Endothelial cell of umbilical vein (primary cell): ENCODE results near the gene TNIP1. TPM values are rescaled to one million over a fixed set of nuclear protein-coding genes. Genes with fewer than 3 reads are reported as not detected.
A peak's percentile ranks its signal among the peaks of the same experiment; 100 is the strongest.

Experiments
- Bru-seq: library from RNA; stranded (reverse); fragments of 400-500 nt; gene quantifications from one replicate; lab custom pipeline; 2021; lab: Mats Ljungman, UMichigan
- BruChase-seq, 2 experiments: library from RNA; stranded (reverse); fragments of 400-500 nt; gene quantifications; one replicate each; lab custom pipeline; 2021; lab: Mats Ljungman, UMichigan
- BruUV-seq: library from RNA; stranded (reverse); fragments of 400-500 nt; replicated peaks from 2 replicates; lab custom pipeline; 2021; lab: Mats Ljungman, UMichigan
- CTCF ChIA-PET: fragments of 300-600, 350-600 bp; sonication (Branson Sonifier 250); formaldehyde crosslinking; loops from one replicate; lab custom pipeline; 2021; ENCODE audit warnings: antibody characterized with exemption, inconsistent platforms; lab: Charles Lee
- POLR2A ChIA-PET: fragments of 300-600, 350-600 bp; sonication (Branson Sonifier 250); formaldehyde crosslinking; loops from one replicate; lab custom pipeline; 2021; ENCODE audit warnings: antibody characterized with exemption, inconsistent platforms; lab: Charles Lee
- DNase-seq: peaks from one replicate; pipeline ENCODE4 v3.0.0-alpha.2; 2011; ENCODE audit warnings: low read depth, low spot score
- FAIRE-seq: peaks from 2 replicates; lab custom pipeline; 2011; peaks lifted over from hg19 to GRCh38; lab: Jason Lieb, UNC
- H2AFZ ChIP-seq: 2 replicates; pipeline ENCODE4 v1.6.0; 2012; ENCODE audit warnings: low read depth, low read length, control low read depth, inconsistent platforms
- H3K27ac ChIP-seq: 2 replicates; pipeline ENCODE4 v1.5.1; 2011; ENCODE audit warnings: low read depth, mild to moderate bottlenecking, control low read depth, low read length, moderate library complexity; ENCODE audit not compliant: insufficient read depth
- H3K27me3 ChIP-seq, 2 experiments: 2 replicates each; pipeline versions ENCODE4 v1.6.0 to v1.6.1; 2011; ENCODE audit warnings: low read length in 2 of 2, mixed read lengths in 1 of 2; ENCODE audit not compliant: control insufficient read depth in 2 of 2, insufficient read depth in 2 of 2
- H3K36me3 ChIP-seq, 2 experiments: 2 replicates in 1 of 2; 3 replicates in 1 of 2; pipeline ENCODE4 v1.5.1; 2011; ENCODE audit warnings: low read length in 2 of 2, mild to moderate bottlenecking in 1 of 2, moderate library complexity in 1 of 2; ENCODE audit not compliant: control insufficient read depth in 2 of 2, insufficient read depth in 2 of 2; ENCODE audit errors: extremely low read depth in 1 of 2
- H3K4me1 ChIP-seq: 3 replicates; pipeline ENCODE4 v1.5.1; 2011; ENCODE audit warnings: mild to moderate bottlenecking, low read length; ENCODE audit not compliant: control insufficient read depth, insufficient read depth; ENCODE audit errors: extremely low read depth
- H3K4me2 ChIP-seq: 2 replicates; pipeline ENCODE4 v1.6.1; 2011; ENCODE audit warnings: low read length, control low read depth, mixed read lengths; ENCODE audit not compliant: insufficient read depth
- H3K4me3 ChIP-seq, 3 experiments: fragments of 200-600 bp in 1 of 3; sonication (generic), shearing (Covaris generic) in 1 of 3; replicated peaks in 1 of 3; 2 replicates each; pipeline ENCODE4 v1.5.1; 2011 to 2016; ENCODE audit warnings: control low read depth in 3 of 3, low read length in 3 of 3, mild to moderate bottlenecking in 2 of 3, inconsistent platforms in 1 of 3, low read depth in 1 of 3, moderate library complexity in 1 of 3; ENCODE audit not compliant: insufficient read depth in 1 of 3
- H3K79me2 ChIP-seq: 2 replicates; pipeline ENCODE4 v1.6.0; 2012; ENCODE audit warnings: low read length, inconsistent platforms; ENCODE audit not compliant: control insufficient read depth, insufficient read depth
- H3K9ac ChIP-seq: replicated peaks from 2 replicates; pipeline ENCODE3; 2011; ENCODE audit warnings: low read length, control low read depth; ENCODE audit not compliant: insufficient read depth; ENCODE audit errors: extremely low read depth
- H3K9me1 ChIP-seq: replicated peaks from 3 replicates; pipeline ENCODE4 v1.6.0; 2011; ENCODE audit warnings: mild to moderate bottlenecking, low read length; ENCODE audit not compliant: control insufficient read depth, insufficient read depth; ENCODE audit errors: extremely low read depth
- H3K9me3 ChIP-seq: replicated peaks from 2 replicates; pipeline ENCODE4 v1.5.1; 2012; ENCODE audit warnings: low read length, inconsistent platforms; ENCODE audit not compliant: control insufficient read depth, insufficient read depth
- H4K20me1 ChIP-seq: replicated peaks from 2 replicates; pipeline ENCODE3; 2011; ENCODE audit warnings: mild to moderate bottlenecking, low read length; ENCODE audit not compliant: control insufficient read depth, insufficient read depth; ENCODE audit errors: extremely low read depth
- CTCF ChIP-seq, 2 donors: IDR thresholded peaks; 1 replicate in 1 of 2; 2 replicates in 1 of 2; pipeline ENCODE4 v1.5.1; 2011; ENCODE audit warnings: low read length in 2 of 2, mild to moderate bottlenecking in 2 of 2, moderate library complexity in 2 of 2, control low read depth in 1 of 2, inconsistent platforms in 1 of 2, low read depth in 1 of 2; ENCODE audit not compliant: insufficient read depth in 1 of 2; ENCODE audit errors: extremely low read depth in 1 of 2
- MAX ChIP-seq: IDR thresholded peaks from 2 replicates; pipeline ENCODE4 v1.6.1; 2011; ENCODE audit not compliant: insufficient read depth, insufficient read length
- POLR2A ChIP-seq: IDR thresholded peaks from 2 replicates; pipeline ENCODE4 v1.6.1; 2012; ENCODE audit warnings: low read depth, mild to moderate bottlenecking, control low read depth, low read length
- POLR2AphosphoS5 ChIP-seq: IDR thresholded peaks from 2 replicates; pipeline ENCODE4 v1.6.1; 2012; ENCODE audit warnings: low read depth, mild to moderate bottlenecking, control low read depth, low read length, moderate library complexity; ENCODE audit not compliant: insufficient read depth
- dilution Hi-C: fragments of 300-500 bp; cut with MboI; formaldehyde crosslinking; loops from one replicate; pipeline ENCODE4 v1.15.0; 2019; ENCODE audit warnings: low sequenced_read_pairs; ENCODE audit not compliant: extremely low pct_ligation_motif_present
- intact Hi-C: fragments of 100-400 bp; cut with micrococcal nuclease; formaldehyde crosslinking; loops from one replicate; pipeline ENCODE4 v1.10.0; 2022
- long read RNA-seq: library from polyadenylated mRNA; stranded (forward); transcript quantifications from one replicate; pipeline ENCODE4 v2.0.0, GENCODE V29; 2021
- polyA minus RNA-seq, 3 experiments: library from RNA; depleted of rRNA, polyadenylated mRNA; stranded (reverse); fragments of >200 nt; gene quantifications; 1 replicate in 1 of 3; 2 replicates in 2 of 3; pipeline ENCODE4 v1.2.3, GENCODE V29; 2011
- polyA plus RNA-seq, 4 experiments: library from polyadenylated mRNA; depleted of rRNA in 3 of 4; stranded (reverse) in 3 of 4; unstranded in 1 of 4; fragments of >200 nt; gene quantifications; 2 replicates each; pipeline versions ENCODE4 v1.2.1 to v1.2.3, GENCODE V29; 2011 to 2012; ENCODE audit warnings: missing spikeins in 1 of 4
- total RNA-seq: library from RNA; stranded (reverse); gene quantifications from 2 replicates; pipeline ENCODE4 v1.2.3, GENCODE V29; 2021

TNIP1 gene
- total RNA-seq (87.0 and 96.8 TPM in 2 replicates), polyA plus RNA-seq (37.2 and 43.0 TPM in 2 replicates), polyA minus RNA-seq (57.8 and 80.8 TPM in 2 replicates), Bru-seq, nascent RNA (percentile 66 among the genes with signal in this experiment), BruChase-seq, experiment 1, labeled RNA remaining after a 6-hour chase (percentile 67 among the genes with signal in this experiment), BruChase-seq, experiment 2, labeled RNA remaining after a 2-hour chase (percentile 58 among the genes with signal in this experiment)
- 56.0 and 62.7 TPM in 2 replicates for polyA plus RNA-seq (2011; cell fraction: cytosol; rRNA removed)
- polyA plus RNA-seq (2011; cell fraction: nucleus; rRNA removed), result 48.3 and 53.2 TPM in 2 replicates
- 50.7 and 56.8 TPM in 2 replicates for polyA plus RNA-seq (2012)
- polyA minus RNA-seq (2011; cell fraction: cytosol; rRNA and poly(A)+ RNA removed), result 42.1 TPM
- polyA minus RNA-seq (2011; cell fraction: nucleus; rRNA and poly(A)+ RNA removed), result 52.3 and 55.6 TPM in 2 replicates
- long read RNA-seq, transcript TNIP1-205 (18 exons, 2,200 nt), result minor isoform, 7 of 79 reads
- long read RNA-seq, transcript TNIP1-208 (17 exons, 2,680 nt), result minor isoform, 7 of 79 reads
- long read RNA-seq, transcript TNIP1-211 (18 exons, 2,274 nt), result major isoform, 31 of 79 reads
- long read RNA-seq, partial matches to known transcripts, result 7 of 79 reads
- long read RNA-seq, other reads (novel, unspliced or antisense), result 22 of 79 reads

GRCh38 chr5:151080613-151081430 lies at the start of gene TNIP1:
Gene TNIP1, minus strand, starts transcription at chr5:151081034. Its CDS starts 15,939 bp downstream, at chr5:151065095.
- Histone ChIP-seq H3K4me3 (peak within 1 kb of the TSS; percentile 51 to 77 (median 62)), H2AFZ (peak within 1 kb of the TSS; percentile 84), H3K4me2 (peak within 1 kb of the TSS; percentile 79), H3K27me3 (no peaks in the 10 kb centered on the region), H3K27ac (peak within 1 kb of the TSS; percentile 94), H3K36me3 (peaks cover 0 to 2% of the 10 kb centered on the region in 2 experiments), H3K9me1 (no peaks in the 10 kb centered on the region), H3K4me1 (peaks cover 37% of the 10 kb centered on the region), H3K79me2 (peaks cover 23% of the 10 kb centered on the region), H3K9me3 (no peaks in the 10 kb centered on the region), H4K20me1 (no peaks in the 10 kb centered on the region), H3K9ac (peak within 1 kb of the TSS; percentile 93)
- no TSS peak for BruUV-seq
- dilution Hi-C loops (loop anchor here (10.0 kb wide), 1 partner anchor 46 kb away; no protein-coding TSS in a partner anchor), intact Hi-C loops (loop anchor here (1.0 to 2.0 kb wide), 4 partner anchors 8 to 322 kb away; partner anchors contain the start of gene DCTN4)
- CTCF ChIA-PET, result interaction anchor here (0.6 to 4.0 kb wide), 13 partner anchors 9 to 84 kb away, joined by 3 to 26 read pairs (median 4); no protein-coding TSS in a partner anchor
- POLR2A ChIA-PET, result interaction anchor here (0.8 to 1.7 kb wide), 4 partner anchors 9 to 34 kb away, joined by 3 to 4 read pairs (median 4); no protein-coding TSS in a partner anchor
- DNase-seq (peak; percentile 92), FAIRE-seq (peak; percentile 90)
- TF ChIP-seq MAX (no peak), POLR2AphosphoS5 (peak; percentile 55), POLR2A (peak; percentile 57), CTCF (IDR thresholded peaks at IDR 0.05; ENCODE audit: extremely low read depth in 1 of 2, insufficient read depth in 1 of 2, low read depth in 1 of 2, low read length in 2 of 2) (no peak)
